ENCODE measurements around the gene HES7.

Gene HES7

DNA sequence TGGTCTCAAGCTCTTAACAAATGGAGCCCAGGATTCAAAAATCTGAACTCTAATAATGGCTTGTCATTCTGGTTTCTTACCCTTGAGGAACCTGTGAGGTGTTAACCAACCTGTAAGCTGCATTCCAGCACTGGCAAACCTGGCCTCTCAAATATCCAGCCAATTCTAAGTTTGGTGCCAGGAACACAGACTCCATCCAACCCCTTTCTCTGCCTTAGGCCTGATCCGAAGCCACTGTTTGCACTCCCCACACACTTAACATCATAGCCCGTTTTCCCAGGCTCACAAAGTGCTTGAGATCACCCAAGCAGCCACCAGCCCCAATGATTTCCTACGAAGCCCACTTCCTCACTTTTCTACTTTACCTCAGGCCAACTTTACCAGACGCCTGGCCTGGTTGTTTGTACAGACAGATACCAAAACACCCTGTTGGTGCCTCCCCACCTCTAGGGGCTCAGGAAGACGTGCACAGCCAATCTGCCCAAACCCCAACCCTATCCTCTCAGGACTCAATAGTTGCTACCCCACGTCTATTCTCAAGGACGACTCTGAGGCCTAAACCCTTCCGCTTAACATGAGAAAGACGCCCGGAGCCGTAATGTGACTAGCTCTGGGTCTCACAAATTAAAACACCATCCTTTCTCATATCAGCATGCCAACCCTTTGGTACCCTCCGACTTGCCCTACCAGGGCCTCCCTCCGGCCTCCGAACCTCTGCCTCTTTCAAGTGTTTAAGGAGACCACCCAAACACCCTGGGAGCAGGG lies 31.5 kb upstream of the HES7 start:
- no peak for DNase-seq

DNA sequence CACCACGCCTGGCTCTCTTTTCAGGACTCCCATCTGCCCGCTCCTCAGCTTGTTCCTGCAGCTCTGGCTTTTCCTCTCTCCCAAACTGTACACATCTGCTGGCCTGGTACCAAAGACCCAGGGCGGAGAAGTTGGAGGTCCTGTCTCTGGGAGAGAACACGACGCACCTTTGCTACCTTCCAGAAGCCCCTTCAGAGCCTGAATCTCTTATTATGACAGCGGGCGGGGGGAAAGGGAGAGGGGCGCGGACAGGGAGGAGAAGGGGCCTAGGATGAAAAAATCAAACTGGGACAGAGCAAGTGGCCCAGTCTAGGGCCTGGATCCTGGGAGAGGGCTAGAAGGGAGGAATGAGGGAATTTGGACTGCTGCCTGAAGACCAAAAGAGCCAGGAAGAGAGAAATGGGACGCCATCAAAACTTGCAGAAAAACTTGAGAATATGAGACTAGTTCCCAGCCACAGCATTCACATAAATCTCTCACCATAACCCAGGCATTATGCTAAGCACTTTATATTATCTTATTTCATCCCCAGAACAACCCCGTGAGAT lies 30.8 kb upstream of the HES7 start:
- no peak for DNase-seq

DNA sequence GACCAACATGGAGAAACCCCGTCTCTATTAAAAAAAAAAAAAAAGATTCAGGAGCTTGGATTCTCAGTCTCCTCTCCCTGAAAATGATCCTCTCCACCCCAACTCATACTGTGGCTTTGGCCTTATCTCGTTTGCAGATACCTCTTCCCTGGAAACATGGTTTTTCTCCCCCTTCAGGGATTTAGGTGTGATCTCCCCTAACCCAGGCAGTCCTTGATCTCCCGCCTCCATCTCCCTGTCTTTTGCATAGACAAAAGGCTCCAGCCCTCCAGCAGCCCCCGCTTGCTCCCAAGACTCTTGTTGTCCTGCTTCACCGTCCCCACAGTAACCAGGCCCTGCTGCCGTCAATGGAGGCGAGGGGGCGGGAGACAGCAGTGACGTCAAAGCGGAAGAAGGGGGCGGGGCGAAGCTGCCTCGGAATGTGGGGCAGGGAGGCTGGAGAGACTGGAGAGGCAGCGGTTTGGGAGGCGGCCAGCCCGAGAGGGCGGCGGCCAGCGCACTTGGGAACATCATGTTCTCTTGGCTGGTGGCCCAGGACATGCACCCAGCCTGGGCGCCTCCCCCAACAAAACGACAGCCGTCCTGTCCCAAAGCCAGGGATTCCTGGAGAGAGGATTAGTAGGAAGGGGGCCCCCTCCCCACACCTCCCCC lies 30.2 kb upstream of the HES7 start:
- DNase-seq, result peak; percentile 92

DNA sequence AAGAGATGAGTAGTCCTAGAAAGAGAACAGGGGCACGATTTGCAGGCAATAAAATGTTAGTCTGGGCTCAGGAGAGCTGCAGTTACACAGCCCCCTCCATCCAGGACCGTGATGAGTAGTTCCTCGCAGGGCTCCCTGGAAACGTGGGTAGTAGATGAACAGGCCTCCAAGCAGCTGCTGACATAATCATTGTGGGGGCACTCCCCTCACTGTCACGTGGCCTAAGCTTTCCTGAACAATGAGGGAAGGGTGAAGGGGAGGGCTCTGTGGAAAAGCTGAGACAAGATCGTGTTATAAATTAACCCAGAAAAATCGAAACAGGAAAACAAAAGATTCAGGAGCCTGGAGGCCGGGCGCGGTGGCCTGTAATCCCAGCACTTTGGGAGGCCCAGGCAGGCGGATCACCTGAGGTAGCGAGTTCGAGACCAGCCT lies 29.6 kb upstream of the HES7 start:
- DNase-seq, result peak; percentile 80

DNA sequence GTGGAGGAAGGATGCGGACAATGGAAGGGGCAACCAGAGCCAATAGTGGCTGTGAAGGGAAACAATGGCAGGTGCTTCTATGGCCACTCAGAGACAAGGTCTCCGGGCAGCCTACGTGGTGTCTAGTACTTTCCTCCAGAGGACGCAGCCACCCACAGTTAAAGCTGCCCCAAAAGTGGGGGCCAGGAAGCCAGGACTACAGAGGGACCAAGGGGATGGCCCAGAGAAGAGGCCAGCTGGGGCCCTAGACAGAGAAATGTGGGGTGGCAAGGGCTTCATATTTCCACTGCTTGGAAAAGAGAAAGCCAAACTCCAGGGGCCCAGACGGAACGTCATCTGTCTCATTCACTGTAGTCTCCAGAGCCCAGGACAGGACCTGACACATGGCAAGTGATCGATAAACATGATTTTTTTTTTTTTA lies 29.1 kb upstream of the HES7 start:
- no peak for DNase-seq

DNA sequence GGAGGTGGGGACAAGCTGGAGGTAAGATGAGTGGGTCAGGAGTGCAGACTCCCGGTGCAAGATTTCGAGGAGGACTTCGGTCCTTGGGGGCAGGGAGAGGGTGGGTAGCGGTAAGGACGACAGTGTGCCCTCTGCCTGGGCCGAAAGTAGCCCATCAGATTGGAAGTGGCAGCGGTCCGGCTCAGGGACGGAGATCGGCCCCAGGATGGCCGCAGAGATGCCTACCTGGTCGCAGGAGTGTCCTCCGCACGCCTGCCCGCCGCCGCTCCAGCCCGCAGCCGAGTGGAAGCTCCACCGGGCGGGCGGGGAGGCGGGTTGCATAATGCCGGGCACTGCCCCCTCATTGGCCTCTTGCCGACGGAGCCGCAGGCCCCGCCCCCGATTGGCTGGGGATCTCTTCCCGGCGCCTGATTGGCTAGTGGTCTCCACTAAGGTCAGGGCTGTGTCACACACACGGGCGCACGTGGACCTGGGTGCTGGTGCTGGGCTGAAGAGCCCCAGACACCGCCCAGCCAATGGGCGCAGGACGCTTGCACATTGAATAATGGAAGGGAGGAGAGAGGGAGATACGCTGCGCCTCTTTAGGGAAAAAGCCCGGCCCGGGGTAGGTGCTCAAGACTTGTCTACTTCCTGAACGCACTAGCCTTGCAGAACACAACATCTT lies 28.3 kb upstream of the HES7 start, which contains the start of gene PER1:
TSS of gene PER1 (minus strand) at position 293 of the 664 bp plus-strand sequence. CDS start 1,698 bp downstream, outside the sequence.
- DNase-seq, result peak; percentile 96

DNA sequence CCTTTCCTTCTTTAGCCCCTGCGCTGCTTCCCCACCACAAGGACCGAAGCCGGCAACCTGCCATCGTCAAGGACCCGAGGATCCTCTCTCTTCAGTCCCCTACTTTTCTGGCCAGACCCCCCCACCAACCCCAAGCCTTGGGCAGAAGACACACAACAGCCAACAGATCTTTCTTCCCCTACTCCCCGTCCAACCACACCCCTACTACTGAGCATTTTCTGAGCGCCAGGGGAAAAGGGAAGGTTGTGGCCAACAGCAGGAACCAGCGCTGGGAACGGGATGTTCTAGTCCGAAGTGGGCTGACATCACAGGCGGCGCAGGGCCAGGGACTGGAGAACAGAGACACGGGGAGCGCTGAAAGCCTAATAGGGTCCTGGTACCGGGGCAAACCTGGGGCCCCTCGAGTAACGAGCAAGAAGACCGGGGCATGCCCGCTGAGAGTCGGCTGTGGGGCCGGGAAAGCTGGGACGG lies 27.8 kb upstream of the HES7 start:
- peak; percentile 56 for DNase-seq

DNA sequence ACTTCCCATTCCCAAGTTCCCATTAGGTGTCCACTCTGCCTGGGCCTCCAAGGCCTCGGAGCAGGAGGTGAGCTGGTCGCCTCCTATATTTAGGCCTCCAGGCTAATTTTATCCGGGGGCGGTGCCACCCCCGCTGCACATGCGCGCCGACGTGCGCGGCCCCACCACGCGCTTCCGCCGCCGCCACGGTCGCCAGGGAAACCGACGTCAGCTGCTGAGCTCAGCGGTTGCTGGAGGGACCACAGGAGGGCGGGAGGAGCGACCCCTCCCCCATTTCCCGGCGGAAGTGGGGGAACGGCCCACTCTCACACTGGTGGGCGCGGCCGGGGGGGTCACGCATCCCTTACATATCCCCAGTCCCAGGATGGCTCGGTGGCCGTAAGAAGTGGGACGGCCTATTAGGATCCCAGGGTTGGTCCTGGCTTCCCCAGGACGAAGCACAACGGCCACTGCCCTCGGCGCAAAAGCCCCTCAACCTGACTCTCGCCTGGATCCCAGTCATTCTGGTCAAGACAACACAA lies 27.3 kb upstream of the HES7 start:
- DNase-seq, result peak; percentile 92

DNA sequence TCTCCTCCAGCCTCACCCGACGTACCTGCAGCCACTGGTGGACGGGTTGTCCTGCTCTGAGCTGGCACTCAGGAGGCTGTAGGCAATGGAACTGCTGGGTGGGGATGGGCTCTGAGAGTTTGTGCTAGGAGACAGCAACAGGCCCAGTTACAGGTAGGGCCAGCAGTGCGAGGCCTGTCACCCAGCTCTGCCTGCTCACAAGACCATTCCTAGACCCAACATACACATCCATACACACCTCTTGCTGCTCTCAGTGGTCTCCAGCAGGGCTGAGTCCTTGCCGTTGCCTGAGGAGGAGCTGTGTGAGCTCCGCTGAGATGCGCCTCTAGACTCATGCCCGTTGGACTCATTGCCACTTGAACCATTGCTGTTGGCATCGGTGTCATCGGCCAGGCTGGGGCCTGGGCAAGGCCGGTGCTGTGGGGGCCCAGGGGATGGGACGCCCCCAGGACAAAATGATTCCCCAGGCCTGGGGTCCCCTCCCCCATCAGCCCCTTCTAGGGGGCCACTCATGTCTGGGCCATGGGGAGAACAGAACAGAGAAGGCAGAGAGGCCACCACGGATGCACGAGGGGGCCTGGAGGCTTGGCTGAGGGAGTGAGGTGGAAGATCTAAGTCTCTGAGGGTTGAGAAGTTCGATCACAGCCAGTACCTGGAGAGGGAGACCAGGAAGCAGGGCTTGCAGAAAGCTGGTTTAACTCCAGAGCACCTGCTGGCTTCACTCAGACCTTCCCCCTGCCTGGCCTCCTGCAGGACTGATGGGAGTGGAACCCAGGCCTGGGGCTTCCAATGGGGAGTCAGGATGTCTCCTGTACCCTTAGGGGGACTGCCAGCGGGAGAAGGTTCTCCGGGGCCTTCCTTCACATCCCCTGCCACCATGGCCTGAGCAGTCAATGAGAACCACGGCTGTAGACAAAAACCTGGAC lies 26.6 kb upstream of the HES7 start:
- DNase-seq, result no peak

DNA sequence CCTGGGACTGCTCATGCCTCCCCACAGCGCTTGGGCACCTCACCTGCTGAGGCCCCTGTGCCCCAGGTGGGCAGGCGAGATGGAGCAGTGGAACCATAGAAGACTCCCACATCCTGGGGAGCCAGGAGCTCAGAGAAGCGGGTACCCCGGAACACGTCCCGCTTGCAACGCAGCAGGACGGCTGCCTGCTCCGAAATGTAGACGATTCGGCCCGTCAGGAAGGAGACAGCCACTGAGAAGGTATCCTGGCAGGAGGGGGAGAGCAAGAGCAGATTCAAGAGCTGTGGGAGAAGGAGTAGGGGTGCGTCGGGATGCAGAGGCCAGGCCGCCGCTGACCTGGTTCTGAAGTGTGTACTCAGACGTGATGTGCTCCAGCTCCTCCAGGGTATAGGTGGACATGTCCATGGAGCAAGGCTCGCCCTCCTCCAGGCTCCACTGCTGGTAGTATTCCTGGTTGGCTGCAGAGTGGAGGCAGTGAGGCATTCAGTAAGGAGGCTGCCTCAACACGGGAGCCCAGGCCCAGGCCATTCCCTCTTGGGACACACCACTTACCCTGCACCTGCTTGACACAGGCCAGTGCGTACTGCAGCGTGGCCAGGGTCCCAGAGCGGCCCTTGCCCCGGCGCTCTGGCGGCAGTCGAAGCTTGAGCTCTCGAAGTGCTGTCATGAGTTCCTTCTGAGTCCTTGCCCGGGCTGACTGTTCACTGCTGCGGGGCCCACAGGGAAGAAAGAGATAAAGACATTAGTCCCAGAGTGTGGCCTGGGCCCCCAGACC lies 25.7 kb upstream of the HES7 start:
- DNase-seq, result no peak

DNA sequence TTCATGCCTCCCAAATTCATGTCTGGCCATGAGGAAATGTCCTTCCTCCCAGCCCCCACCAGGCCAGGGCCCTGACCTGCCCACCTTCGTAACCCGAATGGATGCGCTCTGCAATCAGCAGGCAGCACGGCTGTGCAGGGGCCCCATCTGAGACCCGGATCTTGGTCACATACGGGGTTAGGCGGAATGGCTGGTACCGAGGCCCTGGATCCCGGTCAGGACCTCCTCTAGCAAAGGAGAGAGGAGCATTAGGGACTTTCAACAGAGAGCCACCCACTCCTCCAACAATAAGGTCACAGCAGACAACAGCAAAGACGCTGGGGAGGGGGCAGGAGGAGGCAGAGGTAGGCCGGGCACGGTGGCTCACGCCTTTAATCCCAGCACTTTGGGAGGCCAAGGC lies 24.7 kb upstream of the HES7 start:
- no peak for DNase-seq

DNA sequence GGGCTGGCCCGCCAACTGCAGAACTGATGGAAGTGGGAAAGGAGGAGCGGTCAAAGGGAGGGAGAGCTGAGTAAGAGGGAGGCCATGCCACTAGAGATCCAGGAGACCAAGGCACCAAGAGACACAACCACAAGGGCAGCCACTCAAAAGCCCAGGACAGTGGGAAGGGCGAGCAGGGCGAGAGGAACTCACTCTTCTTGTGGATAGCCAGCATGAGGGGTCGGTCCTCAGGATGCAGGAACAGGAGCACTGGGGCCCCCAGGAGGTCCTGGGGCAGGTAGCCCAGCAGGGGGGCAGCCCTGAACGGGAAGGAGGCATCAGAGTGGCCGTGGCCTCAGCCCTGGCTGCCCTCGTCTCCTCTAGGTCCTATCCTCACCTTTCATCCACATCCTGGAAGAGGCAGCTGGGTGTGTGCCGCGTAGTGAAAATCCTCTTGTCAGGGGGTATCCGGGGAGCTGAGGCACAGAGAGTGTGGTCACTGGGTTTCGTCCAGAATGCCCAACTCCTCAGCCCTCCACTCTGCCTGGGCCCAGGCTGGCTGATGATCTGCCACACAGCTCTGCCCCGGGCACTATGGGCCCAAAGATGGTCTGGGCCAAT lies 24.0 kb upstream of the HES7 start:
- DNase-seq, result no peak

DNA sequence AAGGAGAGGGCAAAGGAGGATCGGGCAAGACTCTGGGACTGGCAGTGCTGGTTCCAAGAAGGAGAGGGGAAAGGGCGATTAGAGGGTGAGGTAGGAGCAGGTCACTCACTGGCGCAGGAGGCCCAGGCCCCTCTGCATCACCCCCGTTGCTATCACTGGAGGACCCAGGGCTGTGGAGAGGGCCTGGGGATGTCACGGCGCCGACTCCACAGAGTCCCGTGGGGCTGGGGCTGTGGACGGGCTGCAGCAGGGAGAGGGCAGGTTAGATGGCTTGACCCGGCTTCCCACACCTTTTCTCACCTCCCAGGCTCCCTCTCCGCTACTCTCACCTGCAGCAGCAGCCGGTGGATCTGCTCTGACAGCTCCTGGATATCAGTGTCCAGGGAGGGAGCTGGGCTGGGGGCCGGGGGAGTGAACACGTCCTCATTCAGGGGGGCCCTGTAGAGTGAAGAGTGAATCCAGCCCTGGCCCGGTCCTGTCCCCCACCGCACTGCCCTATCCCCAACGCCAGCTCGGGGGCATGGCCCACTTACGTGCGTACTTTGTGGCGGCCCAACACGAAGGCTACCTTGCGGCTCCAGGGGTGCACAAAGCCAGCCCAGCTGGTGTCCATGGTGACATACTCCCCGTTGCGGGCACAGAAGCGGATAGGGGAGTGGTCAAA lies 23.4 kb upstream of the HES7 start:
- no peak for DNase-seq

DNA sequence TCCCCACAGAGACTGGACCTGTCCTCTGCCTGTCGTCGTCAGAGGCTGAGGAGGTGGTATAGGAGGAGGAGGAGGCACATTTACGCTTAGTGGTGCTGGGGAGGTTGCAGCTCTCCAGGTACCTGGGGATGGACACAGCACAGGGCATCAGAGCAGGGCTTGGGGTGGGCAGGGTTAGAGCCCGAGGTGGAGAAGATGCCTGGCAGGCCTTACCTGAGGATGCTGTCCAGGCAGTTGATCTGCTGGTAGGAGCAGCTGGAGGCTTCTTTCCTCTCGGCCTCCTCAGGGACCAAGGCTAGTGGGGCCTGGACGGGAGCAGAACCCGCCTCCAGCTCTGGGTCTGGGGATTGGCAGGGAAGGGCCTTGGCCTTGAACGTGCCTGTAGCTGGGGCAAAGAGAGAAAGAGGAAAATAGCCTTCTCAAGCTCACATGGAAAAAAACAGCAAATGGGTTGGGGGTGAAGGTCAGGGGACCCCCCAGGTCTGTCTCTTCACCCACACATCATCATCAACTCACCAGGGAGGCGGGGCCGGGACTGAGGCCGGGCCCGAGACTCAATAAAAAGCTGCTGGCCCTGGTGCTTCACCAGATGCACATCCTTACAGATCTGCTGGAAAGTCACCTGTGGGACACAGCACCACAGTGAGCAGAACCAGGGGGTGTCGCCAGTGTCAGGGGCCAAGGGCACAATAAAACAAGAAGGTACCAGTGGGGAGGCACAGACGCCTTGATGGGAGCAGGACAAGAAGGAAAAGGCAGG lies 22.7 kb upstream of the HES7 start:
- DNase-seq, result no peak

DNA sequence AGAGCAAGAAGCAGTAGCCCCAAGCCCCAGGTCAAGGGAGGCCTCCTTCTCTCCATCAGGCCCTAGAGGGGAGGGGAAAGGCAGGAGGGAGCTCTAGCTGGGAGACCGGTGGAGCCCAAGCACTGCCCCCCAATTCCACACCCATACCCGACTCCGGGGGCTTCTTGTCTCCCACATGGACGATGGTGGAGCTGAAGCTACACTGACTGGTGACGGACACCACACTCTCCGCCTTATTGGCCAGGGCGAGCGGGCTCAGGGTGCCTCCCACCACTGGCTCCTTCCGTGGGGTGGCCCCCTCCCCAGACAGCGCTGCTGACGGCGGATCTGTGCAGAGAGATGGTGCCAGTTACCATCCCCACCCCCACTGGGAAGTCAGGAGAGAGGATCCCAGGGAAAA lies 21.9 kb upstream of the HES7 start:
- no peak for DNase-seq

DNA sequence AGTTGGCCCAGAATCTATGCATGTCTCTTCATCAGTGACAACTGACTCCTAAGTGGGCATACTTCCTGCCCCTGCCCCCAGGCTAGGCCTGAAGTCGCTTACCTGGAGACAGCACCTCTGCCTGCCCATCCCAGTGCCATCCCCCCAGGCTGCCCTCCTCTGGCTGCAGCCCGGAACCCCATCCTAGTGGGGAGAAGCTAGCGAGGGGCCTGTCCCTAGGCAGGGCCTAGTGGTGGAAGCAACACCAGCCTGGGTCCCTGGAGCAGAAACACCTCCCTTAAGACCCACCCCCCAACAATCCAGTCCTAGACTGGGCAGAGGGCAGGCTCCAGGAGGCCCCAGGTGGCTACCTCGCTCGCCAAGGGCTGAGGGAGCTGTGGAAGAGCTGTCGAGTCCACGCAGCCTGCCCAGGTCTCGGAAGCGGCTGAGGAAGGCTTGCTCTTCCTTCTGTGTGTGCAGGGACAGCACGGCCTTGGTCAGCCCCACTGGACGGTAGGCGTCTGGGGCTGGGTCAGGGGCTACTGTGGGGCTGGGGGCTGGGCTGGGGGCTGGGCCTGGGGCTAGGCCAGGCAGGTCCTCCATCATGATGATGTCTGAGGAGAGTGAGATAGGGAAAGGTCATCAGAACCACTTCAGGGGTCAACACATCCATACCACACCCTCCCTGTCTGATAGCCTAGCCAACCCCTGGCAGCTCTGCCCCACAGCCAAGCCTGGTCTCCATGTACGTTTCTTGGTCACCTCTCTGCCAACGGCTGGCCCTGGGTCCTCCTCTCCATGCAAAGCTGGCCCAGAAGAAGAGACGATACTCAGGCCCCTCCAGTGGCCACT lies 20.7 kb upstream of the HES7 start:
- DNase-seq, result no peak

DNA sequence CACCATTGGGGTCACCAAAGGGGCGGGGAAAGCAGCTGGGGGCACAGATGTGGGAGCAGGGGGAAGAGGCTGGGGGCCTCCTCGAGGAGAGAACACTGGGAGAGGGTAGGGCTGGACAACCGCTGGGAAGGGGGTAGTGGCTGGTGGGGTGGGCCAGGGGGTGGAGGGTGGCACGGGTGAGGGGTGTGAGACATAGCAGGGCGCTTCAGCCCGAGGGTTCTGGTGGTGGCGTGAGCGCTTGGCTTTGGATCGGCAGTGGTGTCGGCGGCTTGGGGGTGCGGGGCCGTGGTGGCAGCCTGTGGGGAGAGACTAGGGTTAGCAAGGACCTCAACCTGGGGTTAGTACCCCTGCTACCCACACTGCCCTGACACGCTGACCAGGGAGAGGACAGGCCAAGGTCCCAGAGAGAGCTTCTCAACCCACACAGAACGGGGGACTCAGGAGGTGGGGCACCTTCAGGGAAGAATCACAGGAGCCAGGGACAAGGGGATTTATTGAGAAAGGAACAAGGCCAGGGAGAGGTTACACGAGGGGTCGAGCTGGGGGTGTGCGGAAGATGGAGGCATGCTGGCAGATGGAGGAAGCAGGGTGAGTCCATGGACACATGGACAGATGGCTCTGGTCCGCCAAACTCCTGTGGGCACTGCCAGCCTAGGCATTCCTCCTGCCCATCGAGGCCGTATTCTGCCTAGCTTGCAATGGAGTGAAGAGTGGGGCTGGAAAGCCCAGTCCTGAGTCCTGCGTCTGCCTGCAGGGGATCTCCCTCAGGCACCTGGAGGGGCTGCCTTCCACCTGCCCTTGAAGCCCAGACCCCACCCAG lies 19.9 kb upstream of the HES7 start:
- DNase-seq, result no peak

All from stimulated activated CD4-positive, alpha-beta T cell treated with anti-CD3 and anti-CD28 coated beads, Interleukin-15, amount 100 ng/mL, for 24 hours (primary cell).